HG03442 (cell line): Measurements from ENCODE around the gene DOCK10.

Experiments used
- ATAC-seq: cut with Tn5 transposase; IDR thresholded peaks from one replicate; pipeline ENCODE4 v1.9.1; 2021; ENCODE audit warnings: mild to moderate bottlenecking, moderate library complexity; ENCODE audit not compliant: unreplicated experiment

The DOCK10 gene

DNA sequence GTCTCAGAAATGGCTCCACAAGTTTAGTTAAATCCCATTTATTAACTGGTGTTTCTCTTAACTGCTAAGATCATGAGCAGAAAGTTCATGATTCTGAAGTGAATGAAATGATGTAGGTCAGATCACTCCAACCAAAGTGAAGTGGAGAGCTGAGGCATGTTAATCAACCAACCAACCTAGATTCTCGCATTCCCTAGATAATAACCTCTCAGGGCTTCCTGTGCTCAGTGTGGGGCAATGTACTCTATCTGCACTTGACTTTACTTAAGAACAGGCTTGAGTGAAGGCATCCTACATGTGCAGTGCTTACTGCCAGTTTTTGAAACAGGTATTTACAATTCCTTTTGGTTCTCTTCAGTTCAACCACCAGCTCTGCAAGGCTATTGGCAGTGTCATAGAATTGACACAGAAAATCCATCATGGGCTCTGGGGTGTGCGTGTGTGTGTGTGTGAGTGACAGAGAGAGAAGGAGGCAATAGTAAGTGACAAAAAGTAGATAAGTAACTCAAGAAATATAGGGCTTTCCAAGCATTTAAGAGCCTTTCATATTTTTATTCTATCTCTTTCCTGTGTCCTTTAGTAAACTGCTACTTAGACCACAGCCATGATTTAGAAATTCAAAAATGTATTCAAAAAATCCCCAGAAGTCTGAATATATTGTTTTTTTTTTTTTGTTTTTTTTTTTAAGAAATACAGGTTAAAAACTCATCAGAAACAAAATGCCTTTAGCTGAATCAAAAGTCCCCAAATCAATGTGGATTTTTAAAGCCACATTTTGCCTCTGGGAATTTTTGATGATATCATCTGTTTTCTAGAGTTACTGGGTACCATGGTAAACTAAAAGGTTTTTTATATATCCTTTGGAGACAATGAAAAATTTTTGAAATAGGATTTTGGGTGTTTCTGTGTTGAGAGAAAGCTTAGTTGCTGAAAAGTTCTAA, 28.6 kb downstream of the DOCK10 start:
- ATAC-seq = no peak

DNA sequence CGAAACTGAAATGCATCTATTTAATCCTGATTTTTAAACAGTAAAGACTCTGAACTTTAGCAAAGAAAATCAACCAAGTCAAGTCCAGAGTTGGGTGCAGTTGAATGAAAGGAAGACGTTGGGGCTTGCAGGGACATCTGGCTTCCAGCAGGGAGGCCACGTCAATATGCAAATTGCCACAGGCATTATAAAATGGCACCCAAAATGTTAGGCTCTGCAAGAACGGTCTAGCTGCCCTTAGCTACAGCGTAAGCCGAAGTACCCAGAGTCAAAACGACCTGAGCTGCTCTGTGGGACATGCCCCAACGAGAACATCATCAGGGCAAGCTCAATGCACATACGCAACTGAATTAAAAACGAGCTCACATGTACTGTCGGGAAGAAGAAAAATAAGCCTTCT, 30.7 kb downstream of the DOCK10 start:
- ATAC-seq = no peak

DNA sequence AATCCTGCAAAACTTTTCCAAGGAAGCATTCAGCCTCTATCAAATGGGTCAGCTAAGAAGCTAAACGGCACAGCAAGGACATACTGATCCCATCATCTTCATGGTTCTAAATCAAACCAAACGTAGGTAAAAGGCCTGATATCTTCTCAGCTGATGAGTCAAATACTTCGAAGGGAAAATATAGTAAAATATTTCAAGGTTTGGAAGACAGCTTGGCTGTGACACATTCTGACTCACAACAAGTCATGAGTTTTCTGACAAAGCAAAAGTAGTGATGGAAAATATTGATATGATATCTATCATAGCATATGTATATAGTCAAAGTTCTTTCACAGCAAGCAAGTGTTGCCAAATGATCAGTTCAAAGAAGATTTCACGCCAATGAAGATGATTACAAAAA, 31.5 kb downstream of the DOCK10 start:
- no peak for ATAC-seq

DNA sequence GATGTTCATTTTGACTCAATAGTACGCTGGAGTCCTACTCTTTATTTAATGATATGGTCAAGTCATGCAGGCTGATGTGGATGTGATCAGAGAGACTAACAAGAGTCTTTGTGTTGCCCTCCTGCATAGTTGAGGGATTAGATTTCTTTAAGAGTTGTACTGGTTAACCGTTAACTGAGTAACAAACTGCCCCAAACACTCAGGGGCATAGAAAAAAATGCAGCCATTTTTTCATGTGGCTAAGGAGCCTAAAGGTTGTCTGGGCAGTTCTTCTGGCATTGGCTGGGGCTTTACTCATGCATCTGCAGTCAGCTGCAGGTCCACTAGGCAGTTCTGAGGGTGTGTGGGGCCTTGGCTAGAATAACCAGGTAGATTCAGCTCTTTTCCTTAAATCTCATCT, 32.5 kb downstream of the DOCK10 start:
- ATAC-seq = no peak

DNA sequence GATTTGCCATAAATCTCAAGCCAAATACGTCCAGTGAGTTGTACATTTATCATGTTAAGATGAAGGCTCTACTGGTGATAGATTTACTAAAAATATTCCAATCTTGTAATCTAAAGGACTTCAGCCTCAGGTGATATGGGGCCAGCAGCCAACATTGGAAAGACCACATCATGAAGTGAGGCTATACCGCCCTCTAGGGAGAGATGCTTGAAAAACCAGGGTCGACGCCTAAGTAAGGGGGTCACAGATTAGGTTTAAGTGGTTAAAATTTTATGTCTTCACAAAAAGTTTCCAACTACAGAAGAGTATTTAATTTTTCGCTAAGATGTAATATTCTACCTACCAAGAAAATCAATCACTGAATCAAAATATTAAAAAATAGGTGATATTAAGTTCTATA, 33.3 kb downstream of the DOCK10 start:
- peak; percentile 27 for ATAC-seq

DNA sequence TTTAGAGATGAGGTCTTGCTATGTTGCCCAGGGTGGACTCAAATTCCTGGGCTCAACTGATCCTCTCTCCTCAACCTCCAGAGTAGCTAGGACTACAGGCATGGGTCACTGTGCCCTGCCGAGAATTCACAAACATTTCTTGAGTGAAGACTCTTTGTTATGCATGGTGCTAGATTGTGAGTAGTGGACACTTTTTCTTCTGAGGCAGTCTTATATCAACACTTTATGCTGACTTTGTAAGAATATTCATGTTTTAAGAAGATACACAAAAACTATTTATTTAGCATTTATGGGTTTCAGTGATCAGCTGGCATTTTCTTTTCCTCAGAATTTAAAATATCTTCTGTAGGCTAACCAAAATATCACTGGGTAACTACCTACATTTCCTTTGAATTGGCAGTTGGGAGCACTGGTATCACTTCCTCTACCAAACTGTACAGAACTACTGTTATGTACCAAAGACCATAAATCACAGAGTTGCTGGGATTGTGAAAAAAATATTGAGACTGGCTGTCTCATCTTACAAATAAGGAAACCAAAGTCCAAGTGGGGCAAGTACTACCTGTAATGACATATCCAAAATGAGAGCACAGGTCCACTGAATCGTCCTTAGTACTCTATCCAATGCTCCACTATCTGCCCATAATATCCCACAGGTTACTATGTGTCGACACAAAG, 34.0 kb downstream of the DOCK10 start:
- ATAC-seq = peak; percentile 73

DNA sequence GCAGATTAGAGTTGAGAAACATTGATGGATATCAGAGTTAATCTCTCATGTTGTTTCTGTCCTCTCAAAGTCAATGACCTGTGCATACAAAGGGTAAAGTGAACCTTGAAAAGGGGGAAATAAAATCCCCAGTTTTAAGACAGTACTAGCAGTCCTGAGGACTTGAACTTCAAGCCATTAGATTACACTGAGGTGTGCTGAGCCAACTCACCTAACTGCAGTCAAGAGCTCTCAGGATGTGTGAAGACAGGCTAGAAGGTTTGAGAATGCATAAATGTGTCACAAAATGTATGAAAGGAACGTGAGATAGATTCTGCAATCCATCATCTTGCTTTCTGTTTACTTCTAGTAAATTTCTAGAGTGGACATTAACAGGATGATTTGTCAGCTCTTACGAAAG, 35.5 kb downstream of the DOCK10 start:
- no peak for ATAC-seq

DNA sequence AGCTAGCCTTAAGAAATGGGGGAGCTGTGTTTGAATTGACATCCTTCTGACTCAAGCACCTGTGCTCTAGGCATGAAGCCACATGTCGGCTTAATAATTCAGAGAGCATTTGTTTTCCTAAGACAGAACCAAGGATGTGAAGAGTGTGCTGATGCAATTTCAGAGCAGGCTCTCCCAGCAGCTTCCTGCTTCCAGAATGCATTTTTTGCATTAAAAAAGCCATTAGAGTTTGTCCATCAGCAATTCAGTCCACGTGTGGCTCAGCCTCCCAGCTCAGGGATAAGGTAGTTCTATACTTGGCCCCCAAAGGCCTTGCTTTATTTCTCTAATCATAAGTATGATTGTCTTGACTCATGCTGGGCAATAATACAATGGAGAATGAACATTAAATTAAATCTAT, 37.7 kb downstream of the DOCK10 start:
- ATAC-seq = no peak

DNA sequence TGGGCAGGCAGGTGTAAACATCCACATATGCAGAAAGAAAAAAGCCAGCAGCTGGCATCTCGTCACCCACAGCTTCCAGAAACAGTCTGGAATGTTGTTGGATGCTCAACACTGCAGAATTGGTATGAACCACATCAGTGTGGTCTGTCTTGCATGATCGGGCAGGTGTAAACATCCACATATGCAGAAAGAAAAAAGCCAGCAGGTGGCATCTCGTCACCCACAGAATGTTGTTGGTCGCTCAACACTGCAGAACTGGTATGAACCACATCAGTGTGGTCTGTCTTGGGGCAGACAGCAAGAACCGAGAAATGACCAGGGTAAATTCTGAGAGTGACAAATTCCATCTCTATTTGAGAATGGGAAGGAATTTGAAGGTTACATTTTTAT, 39.6 kb downstream of the DOCK10 start:
- ATAC-seq = peak; percentile 93

DNA sequence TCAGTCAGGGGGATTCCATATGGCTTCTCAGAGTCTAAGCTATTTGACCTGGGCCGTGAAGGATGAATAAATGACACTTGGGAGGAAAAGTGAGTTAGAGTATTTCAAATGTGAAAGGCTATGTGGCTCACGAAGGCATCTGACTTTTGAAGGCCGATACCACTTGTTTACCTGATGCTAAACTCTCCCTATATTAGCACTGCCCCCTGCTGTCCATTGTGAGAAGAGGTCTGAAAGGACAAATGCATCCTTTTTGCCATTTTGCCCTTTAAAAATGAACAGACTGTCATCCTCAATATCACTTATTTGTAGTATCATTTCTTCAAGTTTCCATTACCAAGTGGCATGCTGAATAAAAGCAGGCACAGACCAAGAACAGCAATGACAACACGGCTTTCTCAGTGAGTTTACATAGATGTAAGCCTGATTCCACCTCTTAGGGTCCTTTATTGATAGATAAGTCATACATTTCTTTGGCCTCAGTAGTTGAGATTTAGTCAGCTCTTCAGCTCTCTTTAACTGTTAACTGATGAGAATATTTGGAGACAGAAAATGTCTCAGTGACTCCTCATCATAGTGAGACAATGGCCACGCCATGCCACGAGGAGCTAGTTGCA, 40.1 kb downstream of the DOCK10 start:
- peak; percentile 60 for ATAC-seq

DNA sequence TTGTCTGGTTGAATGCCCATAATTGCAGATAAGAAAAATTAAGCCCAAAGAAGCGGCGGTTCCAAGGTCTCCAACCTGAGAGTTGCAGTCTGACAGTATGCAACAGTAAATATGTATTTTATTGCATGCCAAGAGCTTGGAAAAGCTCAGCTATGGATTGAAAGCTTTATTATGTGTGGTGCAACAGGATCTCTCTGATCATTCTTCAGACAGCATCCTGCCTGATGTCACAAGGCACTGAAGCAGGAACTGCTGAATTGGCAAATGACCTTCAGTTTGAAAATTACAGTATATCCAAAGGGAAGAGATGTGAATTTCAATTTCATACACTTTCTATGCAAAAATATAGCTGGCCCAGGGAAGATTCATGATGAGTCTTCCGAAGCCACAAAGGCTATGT, 42.5 kb downstream of the DOCK10 start:
- no peak for ATAC-seq

DNA sequence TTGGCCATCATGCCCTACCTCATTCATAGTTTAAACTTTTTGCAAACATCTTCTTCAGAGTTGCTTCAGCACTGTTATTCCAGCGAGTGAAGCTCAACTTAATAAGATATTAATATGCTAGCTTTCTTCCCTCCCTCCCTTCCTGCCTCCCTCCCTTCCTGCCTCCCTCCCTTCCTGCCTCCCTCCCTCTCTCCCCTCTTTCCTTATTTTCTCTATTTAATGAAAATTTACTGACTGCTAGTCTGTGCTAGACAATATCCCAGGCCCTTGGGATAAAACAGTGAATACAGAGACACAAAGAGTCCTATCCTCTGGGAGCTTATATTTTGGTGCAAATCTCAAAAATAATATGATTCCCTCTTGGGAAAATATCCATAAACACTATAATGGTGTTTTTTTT, 42.9 kb downstream of the DOCK10 start:
- no peak for ATAC-seq

DNA sequence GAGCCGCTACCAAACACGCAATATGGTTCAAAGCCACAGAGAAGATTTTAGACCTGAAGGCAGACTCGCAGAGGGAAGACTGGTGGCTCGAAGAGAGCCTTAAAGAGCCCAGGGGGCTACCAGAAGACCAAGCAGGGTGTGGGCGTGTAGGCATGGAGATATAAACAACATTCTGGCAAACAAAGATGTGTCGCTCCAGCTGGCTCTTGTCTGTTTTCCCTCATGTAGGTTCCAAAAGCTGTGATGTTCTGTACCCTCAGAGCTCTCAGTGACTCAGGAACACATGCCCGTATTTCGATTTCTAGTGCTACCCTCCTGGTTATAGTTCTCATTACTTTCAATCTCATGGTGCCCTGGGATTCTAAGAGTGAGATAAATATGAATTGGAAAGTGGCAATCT, 44.5 kb downstream of the DOCK10 start:
- ATAC-seq = no peak

DNA sequence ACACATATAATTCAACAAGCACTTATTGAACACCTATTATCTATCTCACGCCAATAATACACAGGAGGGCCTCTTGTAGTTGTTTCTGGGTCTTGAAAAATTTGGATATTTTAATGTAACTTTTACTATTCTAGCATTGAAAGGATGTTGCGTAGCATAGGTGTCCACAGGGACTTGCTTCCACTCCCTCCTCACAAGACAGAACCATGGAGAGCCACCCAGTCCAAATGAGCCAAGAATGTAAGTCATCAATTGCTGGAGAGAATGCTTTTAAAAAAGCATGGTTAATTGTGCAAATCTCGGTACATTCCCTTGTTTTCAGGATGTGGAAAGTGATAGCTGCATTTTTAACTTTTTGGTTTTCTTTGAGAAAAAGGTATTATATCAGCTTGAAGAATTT, 46.8 kb downstream of the DOCK10 start:
- ATAC-seq = no peak

DNA sequence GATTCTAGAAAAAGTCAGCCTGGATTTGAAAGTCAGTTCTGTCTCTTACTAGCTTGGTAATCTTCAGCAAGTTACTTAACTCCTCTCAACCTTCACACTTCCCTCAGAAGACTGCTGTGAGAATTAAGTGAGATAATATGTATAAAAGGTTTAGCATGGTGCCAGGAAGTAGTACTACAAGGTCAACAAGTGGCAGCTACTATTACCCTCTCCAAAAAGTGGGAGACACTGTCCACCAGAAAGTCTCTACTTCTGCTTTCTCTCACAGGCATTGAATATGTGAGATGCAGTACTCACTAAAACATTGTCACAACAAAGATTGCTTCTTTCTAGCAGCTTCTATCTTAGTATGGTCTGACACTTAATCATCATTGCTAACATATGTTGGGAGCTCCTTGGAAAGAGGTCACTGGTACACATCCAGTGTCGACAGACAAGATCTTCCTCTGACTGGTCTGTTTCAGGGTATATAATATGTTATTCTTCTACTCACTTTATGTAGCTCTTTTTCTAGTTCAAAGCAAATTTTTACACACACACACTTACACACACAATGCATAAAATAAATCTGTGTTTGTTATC, 47.9 kb downstream of the DOCK10 start:
- ATAC-seq = no peak

DNA sequence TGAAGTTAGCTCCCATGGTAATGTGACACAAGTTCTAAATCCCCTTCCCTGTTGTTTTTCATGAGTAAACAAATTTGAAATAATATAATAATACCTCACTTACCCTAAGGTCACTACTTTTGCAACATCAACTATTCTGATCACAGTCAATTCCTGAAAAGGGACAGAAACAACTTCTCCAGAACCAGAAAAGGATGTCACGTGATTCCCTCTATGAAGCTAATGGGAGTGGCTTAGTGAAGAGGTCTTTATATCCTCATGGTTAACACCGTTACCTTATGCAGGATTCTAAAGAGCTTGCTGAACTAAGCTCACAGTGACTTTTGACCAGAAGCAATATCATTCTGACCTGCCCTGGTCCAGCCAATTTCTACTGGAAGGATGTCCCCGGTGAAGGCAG, 51.6 kb downstream of the DOCK10 start:
- ATAC-seq = no peak

DNA sequence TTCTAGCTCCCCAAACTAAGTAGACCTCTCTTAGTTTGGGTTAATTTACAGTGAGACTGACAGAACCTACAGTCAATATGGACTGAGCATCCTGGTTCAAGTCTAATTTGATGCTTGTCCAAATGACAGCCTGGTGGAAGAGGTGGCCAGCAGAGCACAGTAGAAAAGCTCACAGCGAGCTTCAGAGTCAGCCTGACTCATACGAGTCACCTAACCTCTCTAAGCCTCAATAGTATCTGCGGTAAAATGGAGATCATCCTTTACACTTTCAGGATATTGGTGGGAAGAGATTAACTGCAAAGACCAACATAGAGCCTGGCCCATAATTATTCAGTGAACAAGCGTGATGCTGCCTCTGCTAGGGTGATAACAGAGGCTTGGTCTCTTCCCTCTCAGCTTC, 54.5 kb downstream of the DOCK10 start:
- no peak for ATAC-seq

DNA sequence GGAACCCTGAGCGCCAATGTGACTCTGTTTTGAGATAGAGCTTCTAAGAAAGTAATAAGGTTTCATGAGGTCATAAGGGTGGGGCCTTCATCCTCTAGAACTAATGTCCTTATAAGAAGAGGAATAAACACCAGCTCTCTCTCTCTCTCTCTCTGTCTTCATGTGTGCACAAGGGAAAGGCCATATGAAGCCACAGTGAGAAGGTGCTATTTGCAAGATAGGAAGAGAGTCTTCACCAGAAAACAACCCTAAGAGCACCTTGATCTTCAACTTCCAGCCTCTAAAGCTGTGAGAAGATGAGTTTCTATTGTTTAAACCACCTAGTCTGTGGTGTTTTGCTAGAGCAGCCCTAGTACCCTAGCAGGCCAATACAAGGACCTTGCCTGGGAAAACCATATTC, 55.8 kb downstream of the DOCK10 start:
- no peak for ATAC-seq

DNA sequence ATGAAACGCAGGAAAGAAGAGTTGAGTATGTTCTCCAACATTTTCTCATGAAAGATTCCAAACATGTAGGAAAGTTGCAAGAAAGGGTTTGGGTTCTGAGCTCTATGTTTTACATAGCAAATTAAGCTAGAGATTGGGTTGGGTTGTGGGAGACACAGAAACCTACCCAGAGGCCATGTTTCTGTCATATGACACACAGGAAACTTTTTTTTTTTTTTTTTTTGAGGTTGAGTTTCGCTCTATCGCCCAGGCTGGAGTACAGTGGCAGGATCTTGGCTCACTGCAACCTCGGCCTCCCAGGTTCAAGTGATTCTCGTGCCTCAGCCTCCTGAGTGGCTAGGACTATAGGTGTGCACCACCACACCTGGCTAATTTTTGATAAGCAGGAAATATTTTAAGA, 57.6 kb downstream of the DOCK10 start:
- ATAC-seq = no peak

DNA sequence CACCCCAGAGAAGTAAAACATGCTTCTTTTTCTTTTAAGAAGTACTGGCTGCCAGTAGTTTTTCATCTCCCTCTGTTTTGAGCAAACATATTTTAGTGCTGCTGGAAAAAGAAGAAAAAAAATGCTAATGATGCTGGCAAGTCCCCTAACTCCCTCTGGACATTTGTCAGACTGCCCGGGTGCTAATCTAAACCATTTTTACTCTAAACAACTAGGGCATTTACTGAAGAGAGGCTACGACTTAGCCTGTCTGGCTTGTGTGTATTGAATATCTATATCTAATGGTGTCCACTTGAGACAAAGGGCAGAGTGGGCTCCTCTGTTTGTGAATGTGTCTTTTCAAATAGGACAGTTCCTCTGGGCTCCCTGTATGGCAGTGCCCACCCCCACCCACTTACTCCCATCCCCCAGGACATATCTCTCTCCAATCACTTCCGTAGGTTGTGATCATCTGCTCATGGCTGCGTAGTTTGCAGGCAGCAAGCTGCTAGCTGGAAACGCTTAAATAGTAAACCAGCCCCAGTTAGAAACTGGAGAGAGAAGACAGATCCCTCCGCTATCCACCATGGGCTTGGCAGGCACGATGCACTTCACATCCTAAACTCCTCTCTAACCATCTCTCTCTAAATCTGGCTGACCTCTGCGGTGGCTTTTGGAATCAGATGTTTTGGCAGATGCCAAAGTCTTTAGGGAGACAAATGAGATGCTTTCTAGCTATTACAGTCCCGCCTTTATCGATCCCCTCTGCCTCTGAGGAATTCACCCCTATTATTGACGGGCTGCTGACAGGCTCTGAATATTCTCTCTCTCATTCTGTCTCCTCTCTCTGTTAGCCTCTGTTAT, 58.3 kb downstream of the DOCK10 start:
- no peak for ATAC-seq
